Neural cell (in vitro differentiated cells): ENCODE measurements around the gene PRPSAP1. TPM values are rescaled to one million over a fixed set of nuclear protein-coding genes. Genes with fewer than 3 reads are reported as not detected.

Experiments used
- H2AFZ ChIP-seq: fragments of 200-600, 300-800 bp; sonication (generic), shearing (Covaris generic); 2 replicates; pipeline ENCODE4 v1.6.0; 2014; ENCODE audit warnings: low read depth, mild to moderate bottlenecking, antibody characterized with exemption, low read length, moderate library complexity
- H3F3A ChIP-seq: fragments of 200-600 bp; shearing (Covaris generic); 2 replicates; pipeline ENCODE4 v1.6.1; 2016; ENCODE audit warnings: mild to moderate bottlenecking, moderate library complexity, mixed read lengths, antibody characterized with exemption, low read length; ENCODE audit not compliant: insufficient read depth, poor library complexity, severe bottlenecking
- H3K27ac ChIP-seq: fragments of 200-600, 300-800 bp; sonication (generic), shearing (Covaris generic); 2 replicates; pipeline ENCODE4 v1.5.1; 2014; ENCODE audit warnings: mild to moderate bottlenecking, low read length, moderate library complexity
- H3K27me3 ChIP-seq: fragments of 300-800, 200-600 bp; sonication (generic), shearing (Covaris generic); 2 replicates; pipeline ENCODE4 v1.6.0; 2014; ENCODE audit warnings: mild to moderate bottlenecking, low read depth, low read length, moderate library complexity; ENCODE audit not compliant: insufficient read depth
- H3K36me3 ChIP-seq: fragments of 300-800, 200-600 bp; sonication (generic), shearing (Covaris generic); 2 replicates; pipeline ENCODE4 v1.5.1; 2014; ENCODE audit warnings: mild to moderate bottlenecking, antibody characterized with exemption, low read length, moderate library complexity; ENCODE audit not compliant: insufficient read depth
- H3K4me2 ChIP-seq: fragments of 300-800, 200-600 bp; sonication (generic), shearing (Covaris generic); 2 replicates; pipeline ENCODE4 v1.6.0; 2014; ENCODE audit warnings: mild to moderate bottlenecking, low read length
- H3K4me3 ChIP-seq: fragments of 300-800, 200-600 bp; sonication (generic), shearing (Covaris generic); 2 replicates; pipeline ENCODE4 v1.5.1; 2014; ENCODE audit warnings: mild to moderate bottlenecking, low read length, moderate library complexity
- H3K79me2 ChIP-seq: fragments of 200-600 bp; shearing (Covaris generic); replicated peaks from 2 replicates; pipeline ENCODE4 v1.6.0; 2014; ENCODE audit warnings: mild to moderate bottlenecking, low read length, moderate library complexity; ENCODE audit not compliant: insufficient read depth
- H3K9ac ChIP-seq: fragments of 300-800, 200-600 bp; sonication (generic), shearing (Covaris generic); 2 replicates; pipeline ENCODE4 v1.6.1; 2016; ENCODE audit warnings: mild to moderate bottlenecking, low read length, mixed read lengths
- H3K9me2 ChIP-seq: fragments of 200-600 bp; shearing (Covaris generic); 2 replicates; pipeline ENCODE4 v1.6.1; 2016; ENCODE audit warnings: mild to moderate bottlenecking, low read length, mixed read lengths; ENCODE audit not compliant: insufficient read depth
- H3K9me3 ChIP-seq: fragments of 200-600, 300-800 bp; sonication (generic), shearing (Covaris generic); 2 replicates; pipeline ENCODE4 v1.6.1; 2016; ENCODE audit warnings: mild to moderate bottlenecking, mixed run types, low read length, moderate library complexity, mixed read lengths
- H4K20me1 ChIP-seq: fragments of 200-600 bp; shearing (Covaris generic); 2 replicates; pipeline ENCODE4 v1.6.1; 2016; ENCODE audit warnings: mild to moderate bottlenecking, mixed run types; ENCODE audit not compliant: insufficient read depth
- EP300 ChIP-seq: fragments of 450-650 bp; conservative IDR thresholded peaks from 2 replicates; pipeline ENCODE4 v1.6.1; 2014; ENCODE audit warnings: antibody characterized with exemption, mild to moderate bottlenecking, moderate library complexity; ENCODE audit not compliant: poor library complexity, severe bottlenecking
- EZH2 ChIP-seq: fragments of 200-600, 300-800 bp; shearing (Covaris generic), sonication (generic); IDR thresholded peaks from 2 replicates; pipeline ENCODE4 v1.6.1; 2014; ENCODE audit warnings: antibody characterized with exemption, low read length, borderline replicate concordance, mild to moderate bottlenecking; ENCODE audit not compliant: insufficient read depth, poor library complexity, severe bottlenecking
- MXI1 ChIP-seq: fragments of 450-650 bp; conservative IDR thresholded peaks from 2 replicates; pipeline ENCODE4 v1.6.1; 2014; ENCODE audit warnings: antibody characterized with exemption, mild to moderate bottlenecking; ENCODE audit not compliant: poor library complexity, severe bottlenecking
- POLR2AphosphoS5 ChIP-seq: IDR thresholded peaks from 2 replicates; pipeline ENCODE4 v1.6.1; 2012
- RAD21 ChIP-seq: fragments of 450-650 bp; conservative IDR thresholded peaks from 2 replicates; pipeline ENCODE4 v1.6.1; 2014; ENCODE audit warnings: antibody characterized with exemption, mild to moderate bottlenecking, moderate library complexity
- SMC3 ChIP-seq: fragments of 450-650 bp; conservative IDR thresholded peaks from 2 replicates; pipeline ENCODE4 v1.6.1; 2014; ENCODE audit warnings: antibody characterized with exemption, mild to moderate bottlenecking, moderate library complexity; ENCODE audit not compliant: poor library complexity
- TAF1 ChIP-seq: IDR thresholded peaks from 2 replicates; pipeline ENCODE4 v1.6.1; 2012; ENCODE audit warnings: low read depth
- polyA plus RNA-seq: library from polyadenylated mRNA; depleted of rRNA; stranded (reverse); fragments of >200 nt; gene quantifications from 2 replicates; pipeline ENCODE4 v1.2.3, GENCODE V29; 2014
- TF ChIP-seq, protein P1 (sequence below): IDR thresholded peaks from 2 replicates; pipeline ENCODE4 v1.6.1; 2012; ENCODE audit warnings: borderline replicate concordance
- TF ChIP-seq, protein P2 (sequence below): fragments of 450-650 bp; IDR thresholded peaks from 2 replicates; pipeline ENCODE4 v1.5.1; 2014; ENCODE audit warnings: antibody characterized with exemption, mild to moderate bottlenecking, moderate library complexity; ENCODE audit not compliant: poor library complexity, severe bottlenecking

Gene PRPSAP1
- polyA plus RNA-seq, 1 donor from 2014 or later, result 73.8 TPM

DNA sequence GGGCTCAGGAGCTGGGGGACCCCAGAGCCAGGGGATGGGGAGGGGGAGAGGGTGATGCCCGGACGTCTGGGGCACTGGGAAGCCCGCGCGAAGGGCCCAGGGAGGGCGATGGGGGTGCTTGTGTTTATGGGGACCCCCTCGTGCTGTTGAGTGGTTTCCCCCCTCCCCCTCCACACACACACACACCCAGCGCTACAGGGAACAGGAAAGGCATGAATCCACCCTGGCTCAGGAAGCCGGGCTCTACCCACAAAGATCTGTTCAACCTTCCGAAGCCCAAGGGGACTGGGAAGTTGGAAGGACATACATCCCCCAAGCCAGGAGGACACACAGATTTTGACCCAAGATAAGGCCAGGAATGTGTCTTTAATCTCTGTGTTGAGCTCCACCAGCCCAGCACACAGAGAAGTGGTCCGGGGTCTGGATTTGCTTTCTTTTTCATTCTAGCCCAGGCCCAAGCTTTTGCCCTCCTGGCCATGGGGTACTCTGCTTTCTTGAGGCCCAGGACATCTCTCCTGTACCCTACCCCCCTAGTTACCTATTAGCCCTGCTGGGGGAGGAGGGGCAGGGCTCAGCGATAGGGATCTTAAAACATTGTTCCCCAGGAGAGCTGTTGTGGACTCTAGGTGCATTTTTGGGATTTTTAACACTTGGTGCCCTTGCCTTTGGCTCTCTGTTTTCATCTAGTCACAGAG lies 87.3 kb downstream of the PRPSAP1 start:
- Histone ChIP-seq H3K79me2 (peaks cover 24% of the 10 kb centered on the region), H3K9me2 (no peaks in the 10 kb centered on the region), H3F3A (no peaks in the 10 kb centered on the region), H3K4me3 (peak overlapping the region; percentile 90), H3K4me2 (peak overlapping the region; percentile 99), H2AFZ (peak overlapping the region; percentile 56), H3K27ac (peak overlapping the region; percentile 73), H3K27me3 (no peaks in the 10 kb centered on the region), H3K9ac (peak overlapping the region; percentile 86), H3K36me3 (no peaks in the 10 kb centered on the region), H3K9me3 (no peaks in the 10 kb centered on the region), H4K20me1 (no peaks in the 10 kb centered on the region)
- TF ChIP-seq EP300 (no peak), MXI1 (no peak), SMC3 (no peak), EZH2 (no peak), POLR2AphosphoS5 (no peak), TAF1 (no peak), RAD21 (no peak)
- TF ChIP-seq, protein P1, sequence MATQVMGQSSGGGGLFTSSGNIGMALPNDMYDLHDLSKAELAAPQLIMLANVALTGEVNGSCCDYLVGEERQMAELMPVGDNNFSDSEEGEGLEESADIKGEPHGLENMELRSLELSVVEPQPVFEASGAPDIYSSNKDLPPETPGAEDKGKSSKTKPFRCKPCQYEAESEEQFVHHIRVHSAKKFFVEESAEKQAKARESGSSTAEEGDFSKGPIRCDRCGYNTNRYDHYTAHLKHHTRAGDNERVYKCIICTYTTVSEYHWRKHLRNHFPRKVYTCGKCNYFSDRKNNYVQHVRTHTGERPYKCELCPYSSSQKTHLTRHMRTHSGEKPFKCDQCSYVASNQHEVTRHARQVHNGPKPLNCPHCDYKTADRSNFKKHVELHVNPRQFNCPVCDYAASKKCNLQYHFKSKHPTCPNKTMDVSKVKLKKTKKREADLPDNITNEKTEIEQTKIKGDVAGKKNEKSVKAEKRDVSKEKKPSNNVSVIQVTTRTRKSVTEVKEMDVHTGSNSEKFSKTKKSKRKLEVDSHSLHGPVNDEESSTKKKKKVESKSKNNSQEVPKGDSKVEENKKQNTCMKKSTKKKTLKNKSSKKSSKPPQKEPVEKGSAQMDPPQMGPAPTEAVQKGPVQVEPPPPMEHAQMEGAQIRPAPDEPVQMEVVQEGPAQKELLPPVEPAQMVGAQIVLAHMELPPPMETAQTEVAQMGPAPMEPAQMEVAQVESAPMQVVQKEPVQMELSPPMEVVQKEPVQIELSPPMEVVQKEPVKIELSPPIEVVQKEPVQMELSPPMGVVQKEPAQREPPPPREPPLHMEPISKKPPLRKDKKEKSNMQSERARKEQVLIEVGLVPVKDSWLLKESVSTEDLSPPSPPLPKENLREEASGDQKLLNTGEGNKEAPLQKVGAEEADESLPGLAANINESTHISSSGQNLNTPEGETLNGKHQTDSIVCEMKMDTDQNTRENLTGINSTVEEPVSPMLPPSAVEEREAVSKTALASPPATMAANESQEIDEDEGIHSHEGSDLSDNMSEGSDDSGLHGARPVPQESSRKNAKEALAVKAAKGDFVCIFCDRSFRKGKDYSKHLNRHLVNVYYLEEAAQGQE, result no peak
- TF ChIP-seq, protein P2, sequence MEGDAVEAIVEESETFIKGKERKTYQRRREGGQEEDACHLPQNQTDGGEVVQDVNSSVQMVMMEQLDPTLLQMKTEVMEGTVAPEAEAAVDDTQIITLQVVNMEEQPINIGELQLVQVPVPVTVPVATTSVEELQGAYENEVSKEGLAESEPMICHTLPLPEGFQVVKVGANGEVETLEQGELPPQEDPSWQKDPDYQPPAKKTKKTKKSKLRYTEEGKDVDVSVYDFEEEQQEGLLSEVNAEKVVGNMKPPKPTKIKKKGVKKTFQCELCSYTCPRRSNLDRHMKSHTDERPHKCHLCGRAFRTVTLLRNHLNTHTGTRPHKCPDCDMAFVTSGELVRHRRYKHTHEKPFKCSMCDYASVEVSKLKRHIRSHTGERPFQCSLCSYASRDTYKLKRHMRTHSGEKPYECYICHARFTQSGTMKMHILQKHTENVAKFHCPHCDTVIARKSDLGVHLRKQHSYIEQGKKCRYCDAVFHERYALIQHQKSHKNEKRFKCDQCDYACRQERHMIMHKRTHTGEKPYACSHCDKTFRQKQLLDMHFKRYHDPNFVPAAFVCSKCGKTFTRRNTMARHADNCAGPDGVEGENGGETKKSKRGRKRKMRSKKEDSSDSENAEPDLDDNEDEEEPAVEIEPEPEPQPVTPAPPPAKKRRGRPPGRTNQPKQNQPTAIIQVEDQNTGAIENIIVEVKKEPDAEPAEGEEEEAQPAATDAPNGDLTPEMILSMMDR, result no peak

DNA sequence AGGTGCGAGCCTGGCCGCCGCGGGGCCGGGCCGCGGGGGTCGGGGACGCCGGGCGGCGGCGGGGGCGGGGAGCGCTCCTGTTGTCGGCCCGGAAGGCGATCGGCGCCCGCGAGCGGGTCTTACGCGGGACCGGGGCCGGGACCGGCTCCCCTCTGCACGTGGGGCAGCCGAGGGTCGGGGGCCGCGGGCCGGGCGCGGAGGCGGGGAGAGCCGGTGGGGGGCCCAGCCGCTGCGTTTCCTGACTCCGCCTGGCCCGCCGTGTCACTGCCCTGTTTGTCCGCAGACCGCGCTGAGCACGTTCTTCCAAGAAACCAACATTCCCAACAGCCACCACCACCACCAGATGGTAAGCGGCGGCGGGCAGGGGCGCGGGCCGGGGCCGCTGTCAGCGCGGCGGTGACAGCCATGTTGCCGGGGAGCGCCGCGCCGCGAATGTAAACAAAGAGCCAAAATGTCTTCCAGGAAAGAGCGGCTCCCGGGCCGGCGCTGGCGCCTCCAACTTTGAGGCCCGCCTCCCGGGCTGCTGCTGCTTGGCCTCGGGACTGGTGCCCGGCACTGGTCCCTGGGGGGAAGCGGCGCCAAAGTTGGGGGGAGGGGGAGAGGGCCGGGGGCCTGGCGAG lies 88.0 kb downstream of the PRPSAP1 start:
- peak overlapping the region; percentile 73 for H3K27ac ChIP-seq
- peak overlapping the region; percentile 90 for H3K4me3 ChIP-seq
- H3K4me2 ChIP-seq, result no peak overlapping the region
- no peaks in the 10 kb centered on the region for H3K27me3 ChIP-seq
- H4K20me1 ChIP-seq, result no peaks in the 10 kb centered on the region
- peaks cover 24% of the 10 kb centered on the region for H3K79me2 ChIP-seq
- H3K36me3 ChIP-seq, result no peaks in the 10 kb centered on the region
- peak overlapping the region; percentile 86 for H3K9ac ChIP-seq
- no peaks in the 10 kb centered on the region for H3F3A ChIP-seq
- H3K9me3 ChIP-seq, result no peaks in the 10 kb centered on the region
- H2AFZ ChIP-seq, result peak overlapping the region; percentile 56
- no peaks in the 10 kb centered on the region for H3K9me2 ChIP-seq
- TF ChIP-seq MXI1 (peak; percentile 80), POLR2AphosphoS5 (peak; percentile 49), TAF1 (peak; percentile 38), SMC3 (no peak)
- TF ChIP-seq, protein P2, result no peak
